Measurements from ENCODE around the gene WNK2.

The WNK2 gene

DNA sequence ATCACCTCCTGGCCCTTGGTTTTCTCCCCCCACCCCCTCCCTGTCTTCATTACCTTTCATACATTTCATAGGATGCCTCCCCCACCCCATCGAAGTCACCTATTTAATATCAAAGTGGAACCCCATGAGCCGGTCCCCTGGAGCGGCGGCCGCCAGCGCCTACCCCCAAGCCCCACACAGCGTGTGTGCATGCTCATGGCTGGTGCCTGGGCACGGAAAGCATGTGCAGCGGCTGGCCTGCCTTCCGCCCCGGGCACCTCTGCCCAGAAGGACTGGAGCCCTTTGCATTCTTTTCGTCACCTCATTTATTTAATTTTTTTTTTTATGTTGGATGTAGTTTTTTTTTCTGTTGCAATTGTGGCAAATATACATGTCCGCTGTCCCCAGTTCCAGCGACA lies 116.2 kb downstream of the WNK2 start:
- no peak for DNase-seq

GRCh38 chr9:93300585-93301081 lies 116.7 kb downstream of the WNK2 start:
- no peak for DNase-seq

- DNase-seq: no peak
Measured at GRCh38 chr9:93301291-93301811, 117.4 kb downstream of the WNK2 start.

- DNase-seq: no peak
Measured at GRCh38 chr9:93301911-93302541, 118.1 kb downstream of the WNK2 start.

GRCh38 chr9:93302586-93303257 lies 118.8 kb downstream of the WNK2 start:
- peak; percentile 59 to 63 for DNase-seq

- no peak for DNase-seq
Measured at GRCh38 chr9:93303258-93303771, 119.4 kb downstream of the WNK2 start.

DNA sequence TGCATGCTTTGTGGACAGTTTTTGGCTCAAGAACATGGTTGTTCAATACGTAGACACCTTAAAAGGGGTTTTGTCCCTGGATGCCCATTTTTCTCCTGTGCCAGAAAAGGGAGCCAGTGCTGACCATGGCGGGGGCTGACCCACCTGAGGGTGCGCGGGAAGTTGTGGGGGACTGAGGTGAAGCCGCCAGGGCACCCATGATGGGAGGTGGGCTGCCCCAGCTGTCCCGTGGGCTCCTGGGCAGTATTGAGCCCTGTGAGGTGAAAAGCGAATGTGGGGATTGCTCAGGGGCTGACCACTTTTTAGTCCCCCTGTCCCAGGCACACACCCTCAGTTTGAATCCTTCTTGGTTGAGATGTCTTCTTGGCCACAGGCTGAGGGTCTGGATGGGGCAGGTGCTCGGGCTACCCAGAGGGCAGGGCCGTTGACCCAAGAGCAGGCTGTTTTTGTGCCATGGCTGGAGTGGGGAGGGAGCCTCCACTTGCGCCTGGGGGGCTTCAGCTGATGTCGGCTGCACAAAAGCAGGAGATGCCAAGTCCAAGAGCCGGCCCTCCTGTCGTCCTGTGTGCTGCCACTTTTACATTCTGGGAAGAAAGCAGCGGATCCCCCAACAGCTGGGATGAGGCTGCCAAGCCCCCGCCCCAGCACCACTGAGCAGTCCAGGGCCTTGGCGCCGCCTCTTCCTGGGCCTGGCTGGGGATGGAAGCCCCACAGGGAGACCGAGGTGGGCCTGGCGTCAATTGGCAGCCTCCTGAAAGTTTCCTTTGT lies 120.1 kb downstream of the WNK2 start:
- no peak for DNase-seq

- DNase-seq: no peak
Measured at GRCh38 chr9:93304574-93305496, 120.9 kb downstream of the WNK2 start.

DNA sequence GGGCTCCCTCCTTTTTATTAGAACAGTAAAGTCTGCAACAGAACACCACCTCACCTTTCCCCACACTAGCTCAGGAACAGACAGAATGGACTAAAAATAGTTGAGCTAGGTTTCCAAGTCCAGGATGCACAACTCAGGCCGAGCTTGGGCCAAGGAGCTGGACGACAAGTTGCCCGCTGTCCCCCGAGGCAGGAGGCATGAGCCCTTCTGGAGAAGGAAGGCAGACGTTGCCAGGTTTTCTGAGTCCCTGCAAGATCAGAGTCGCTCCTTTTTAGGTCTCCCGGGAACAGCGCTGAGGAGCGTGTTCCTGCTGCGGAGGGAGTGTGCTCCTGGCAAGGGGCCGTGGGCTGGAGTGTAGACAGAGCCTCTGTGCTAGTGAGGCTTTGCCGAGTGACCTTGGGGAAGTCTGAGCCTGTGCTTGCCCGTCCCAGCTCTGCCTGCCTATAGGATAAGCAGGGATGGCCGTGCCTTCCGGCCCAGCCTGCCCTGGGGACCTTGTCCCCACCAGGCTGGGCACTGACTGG lies 121.6 kb downstream of the WNK2 start:
- DNase-seq: no peak

- DNase-seq: no peak
Measured at GRCh38 chr9:93306081-93306480, 122.1 kb downstream of the WNK2 start.

GRCh38 chr9:93306579-93307091 lies 122.7 kb downstream of the WNK2 start:
- DNase-seq: no peak

DNA sequence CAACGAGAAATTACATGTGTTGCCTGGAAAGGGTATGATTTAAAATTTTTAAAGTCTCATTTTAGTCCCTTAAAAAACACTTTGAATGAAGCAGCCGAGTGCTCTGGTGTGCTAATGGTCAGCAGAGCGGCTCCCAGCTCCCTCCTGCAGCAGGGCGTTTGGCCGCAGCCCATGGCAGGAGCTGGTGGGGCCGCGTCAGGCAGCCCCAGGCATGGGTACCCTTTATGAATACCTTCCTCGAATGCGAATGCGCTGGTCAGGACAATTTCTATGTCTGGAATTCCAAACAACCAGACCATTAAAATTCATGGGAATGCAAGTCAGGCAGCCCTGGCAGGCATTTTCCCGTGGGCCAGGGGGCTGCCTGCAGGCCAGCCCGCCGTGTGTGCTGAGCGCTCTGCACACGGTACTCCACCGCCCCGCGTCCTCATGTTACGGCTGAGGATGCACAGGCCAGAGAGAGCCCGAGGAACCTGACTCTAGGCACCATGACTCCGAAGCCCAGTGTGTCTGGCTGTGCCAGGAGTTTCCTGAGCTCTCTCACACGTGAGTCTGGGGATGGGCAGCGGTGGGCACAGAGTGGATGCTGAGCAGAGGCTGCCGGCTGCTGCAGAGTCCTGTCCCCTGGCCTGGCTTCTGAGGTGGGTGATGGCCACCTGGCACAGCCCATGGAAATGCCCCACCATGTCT lies 123.7 kb downstream of the WNK2 start:
- no peak for DNase-seq

DNA sequence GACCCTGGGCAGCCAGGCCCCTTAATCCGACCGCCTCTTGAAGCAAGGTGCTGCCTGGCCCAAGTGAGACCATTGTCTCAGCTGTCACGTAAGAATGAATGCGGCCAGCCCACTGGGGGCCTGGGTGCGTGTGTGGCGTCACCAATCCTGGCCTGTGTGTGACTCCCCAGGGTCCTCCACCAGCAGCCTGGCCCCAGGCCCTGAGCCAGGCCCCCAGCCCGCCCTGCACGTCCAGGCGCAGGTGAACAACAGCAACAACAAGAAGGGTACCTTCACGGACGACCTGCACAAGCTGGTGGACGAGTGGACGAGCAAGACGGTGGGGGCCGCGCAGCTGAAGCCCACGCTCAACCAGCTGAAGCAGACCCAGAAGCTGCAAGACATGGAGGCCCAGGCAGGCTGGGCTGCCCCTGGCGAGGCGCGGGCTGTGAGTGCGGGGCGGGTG lies 124.2 kb downstream of the WNK2 start:
- DNase-seq: no peak

GRCh38 chr9:93308676-93309075 lies 124.7 kb downstream of the WNK2 start:
- DNase-seq: no peak

GRCh38 chr9:93309889-93310425 lies 126.0 kb downstream of the WNK2 start:
- DNase-seq: no peak

DNA sequence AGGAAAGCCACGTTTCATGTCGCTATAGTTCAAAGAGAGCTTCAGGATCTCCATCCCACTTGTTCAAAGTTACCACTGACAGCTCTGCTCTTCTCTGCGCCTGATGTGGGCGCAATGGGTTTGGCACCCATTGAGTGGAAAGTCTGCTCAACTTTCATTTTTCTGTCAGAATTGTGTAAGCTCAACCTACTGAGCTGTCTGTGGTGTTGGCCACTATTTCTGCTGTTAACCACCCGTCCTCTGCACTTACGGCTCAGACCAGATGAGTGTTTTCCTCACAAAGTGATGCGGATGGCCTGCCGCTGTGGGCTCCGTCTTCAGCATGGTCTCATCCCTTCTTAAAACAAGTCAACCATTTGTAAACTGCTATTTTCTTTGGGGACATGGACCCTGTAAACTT lies 131.2 kb downstream of the WNK2 start:
- DNase-seq: no peak

GRCh38 chr9:93315960-93316359 lies 132.0 kb downstream of the WNK2 start:
- DNase-seq: no peak

DNA sequence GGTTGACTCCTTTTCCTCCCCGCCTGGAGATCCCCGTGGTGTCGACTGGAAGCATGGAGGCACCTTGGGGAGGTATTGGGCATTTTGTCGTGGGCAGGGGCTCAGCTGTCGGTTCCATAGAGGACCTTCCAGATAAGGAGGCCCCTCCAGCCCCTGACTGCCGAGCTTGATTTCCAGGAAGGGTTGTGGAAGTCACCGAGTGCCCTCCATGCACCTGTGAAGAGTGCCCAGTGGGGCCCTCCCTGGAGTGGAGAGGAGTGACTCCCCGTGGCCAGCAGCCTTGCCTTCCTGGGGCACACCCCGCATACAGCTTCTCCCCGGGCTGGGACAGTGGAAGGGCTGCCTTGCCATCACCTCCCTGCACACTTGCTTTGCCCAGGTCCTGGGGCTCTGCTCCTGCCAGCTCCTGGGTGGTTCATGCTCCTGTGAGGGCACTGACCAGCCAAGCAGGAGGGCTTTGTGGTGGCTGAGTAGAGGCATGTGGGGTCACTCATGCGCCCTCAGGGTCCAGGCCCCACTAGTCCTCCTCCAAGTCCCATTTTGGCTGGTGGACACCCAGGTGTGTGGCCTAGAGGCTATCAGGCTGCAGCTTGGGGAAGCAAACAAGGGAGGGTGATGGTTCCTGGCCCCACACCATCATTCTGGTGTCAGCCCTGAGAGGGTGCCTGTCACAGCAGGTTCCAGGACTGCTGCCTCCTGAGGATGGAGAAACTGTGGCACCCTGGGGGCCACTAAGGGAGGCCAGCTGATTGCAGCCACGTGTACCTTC lies 133.0 kb downstream of the WNK2 start:
- no peak for DNase-seq

DNA sequence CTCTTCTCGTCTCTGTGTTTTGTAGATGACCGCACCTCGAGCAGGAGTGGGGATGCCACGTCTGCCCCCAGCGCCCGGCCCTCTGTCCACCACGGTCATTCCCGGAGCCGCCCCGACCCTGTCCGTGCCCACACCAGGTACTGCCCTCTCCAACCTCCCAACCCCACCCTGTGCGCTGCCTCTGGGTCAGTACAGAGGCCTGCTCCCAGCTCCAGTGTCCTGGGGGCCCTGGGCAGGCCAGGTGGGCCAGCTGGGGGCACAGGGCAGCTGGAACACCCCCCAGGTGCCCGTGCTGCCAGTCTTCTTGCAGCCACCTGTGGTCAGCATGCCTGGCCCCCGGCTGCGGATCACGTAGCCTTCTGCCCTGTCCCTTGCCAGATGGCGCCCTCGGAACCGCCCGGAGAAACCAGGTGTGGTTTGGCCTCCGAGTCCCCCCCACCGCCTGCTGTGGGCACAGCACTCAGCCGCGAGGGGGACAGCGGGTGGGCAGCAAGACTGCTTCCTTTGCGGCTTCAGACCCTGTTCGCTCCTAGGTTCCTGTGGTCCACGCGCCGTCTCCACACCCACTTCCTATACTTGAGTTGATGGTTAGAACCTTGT lies 133.7 kb downstream of the WNK2 start:
- DNase-seq: no peak

GRCh38 chr9:93318480-93318879 lies 134.5 kb downstream of the WNK2 start:
- no peak for DNase-seq
